ENCODE results near the gene ALG9. TPM values are rescaled to one million over a fixed set of nuclear protein-coding genes. Genes with fewer than 3 reads are reported as not detected.

Gene ALG9
- total and polyA plus RNA-seq, 2 of the 4 experiments (the other 2 are of a cell fraction): 20.7 to 35.7 TPM

- Histone ChIP-seq H3K18ac (ENCODE audit: low read depth, low read length) (no peak overlapping the region), H2AFZ (replicated peaks; ENCODE audit: low read length, poor library complexity) (no peak overlapping the region), H3K36me3 (ENCODE audit: control insufficient read depth, insufficient read depth, low read length) (peaks cover 9% of the 10 kb centered on the region), H3K27me3 (ENCODE audit: control insufficient read depth, insufficient read depth, low read length) (no peaks in the 10 kb centered on the region), H3K9me3 (ENCODE audit: control insufficient read depth, insufficient read depth, low read length) (no peaks in the 10 kb centered on the region), H3K27ac (ENCODE audit: insufficient read depth, low read length) (no peak overlapping the region), H3K56ac (ENCODE audit: extremely low read depth, insufficient read depth, low read length) (no peak overlapping the region), H3K14ac (replicated peaks; ENCODE audit: low read depth, low read length) (no peak overlapping the region), H4K20me1 (ENCODE audit: insufficient read depth, low read length) (no peaks in the 10 kb centered on the region), H4K5ac (ENCODE audit: low read depth, low read length) (no peak overlapping the region), H2BK5ac (ENCODE audit: low read depth, low read length, poor library complexity, severe bottlenecking) (no peak overlapping the region), H3K4ac (ENCODE audit: low read depth, low read length) (no peak overlapping the region), H3K9me1 (ENCODE audit: insufficient read depth, low read length) (no peaks in the 10 kb centered on the region), H2BK15ac (ENCODE audit: low read depth, low read length) (no peak overlapping the region), H2AK9ac (replicated peaks; ENCODE audit: low read depth, low read length, poor library complexity) (no peak overlapping the region), H3K4me2 (ENCODE audit: low read depth, low read length) (no peak overlapping the region), H4K8ac (ENCODE audit: low read depth in 2 of 2, low read length in 2 of 2) (no peak overlapping the region), H2BK120ac (ENCODE audit: low read depth, low read length) (no peak overlapping the region), H2BK20ac (ENCODE audit: low read depth, low read length) (no peak overlapping the region), H3K79me1 (ENCODE audit: low read depth in 1 of 2, low read length in 2 of 2) (peaks cover 0 to 3% of the 10 kb centered on the region in 2 experiments; a peak in 2 of 4 replicates), H3K4me3 (ENCODE audit: insufficient read depth, low read depth, low read length) (no peak overlapping the region), H3K23ac (ENCODE audit: low read depth, low read length) (no peak overlapping the region), H2AK5ac (ENCODE audit: low read depth, low read length) (no peak overlapping the region), H4K91ac (ENCODE audit: insufficient read depth, low read depth, low read length) (no peak overlapping the region), H3K9ac (ENCODE audit: low read depth, low read length) (no peak overlapping the region), H3K4me1 (ENCODE audit: control insufficient read depth, insufficient read depth, low read length) (no peaks in the 10 kb centered on the region)
- intact Hi-C loops (cut with micrococcal nuclease) (no loop called here), in situ Hi-C loops (cut with MboI; ENCODE audit: low sequenced_read_pairs) (no loop called here), dilution Hi-C loops (cut with HindIII; ENCODE audit: low sequenced_read_pairs, unreplicated experiment) (no loop called here)
- no TSS peak for BruUV-seq (replicated peaks)
- CTCF ChIA-PET: interaction anchor here (1.0 to 1.3 kb wide), 2 partner anchors 10 to 47 kb away, joined by 3 read pairs; no protein-coding TSS in a partner anchor
- no peak for ATAC-seq (ENCODE audit: low read depth)
- WGBS, 2 experiments (ENCODE audit: extremely low coverage in 2 of 2, insufficient read length in 1 of 2): no CpG with 5 or more reads among the region's 2 CpGs
- DNase-seq: no peak
- TF ChIP-seq NFE2L2 (IDR thresholded peaks at IDR 0.05; ENCODE audit: low read depth, low read length): no peak
- TF ChIP-seq CEBPB (IDR thresholded peaks at IDR 0.05; ENCODE audit: low read depth, low read length): no peak
- TF ChIP-seq RAD21 (IDR thresholded peaks at IDR 0.05; ENCODE audit: low read length): no peak
- POLR2A ChIA-PET (ENCODE audit: unreplicated experiment): no interaction called here
Measured at GRCh38 chr11:111785886-111786412, 85.4 kb downstream of the ALG9 start.
